GM18861 (cell line): ENCODE results near the gene PIKFYVE.
"Not testable (repeated sequence)": the region's sequence is repeated elsewhere in the genome, so short reads cannot be mapped to it uniquely, and the experiment has no call there.

Experiments used
- ATAC-seq: cut with Tn5 transposase; IDR thresholded peaks from one replicate; pipeline ENCODE4 v1.9.1; 2021; ENCODE audit not compliant: unreplicated experiment

PIKFYVE gene

GRCh38 chr2:208358758-208359631 is 92.9 kb downstream of the PIKFYVE start:
- no peak for ATAC-seq

- no peak for ATAC-seq
Observed at GRCh38 chr2:208359632-208359986, 93.6 kb downstream of the PIKFYVE start.

- no peak for ATAC-seq
Observed at GRCh38 chr2:208360259-208361076, 94.4 kb downstream of the PIKFYVE start.

GRCh38 chr2:208361077-208361441 is 95.0 kb downstream of the PIKFYVE start:
- no peak for ATAC-seq

- peak; percentile 76 for ATAC-seq
Observed at GRCh38 chr2:208363485-208363884, 97.4 kb downstream of the PIKFYVE start.

- ATAC-seq: peak; percentile 34
Observed at GRCh38 chr2:208366215-208367127, 100.4 kb downstream of the PIKFYVE start.

- ATAC-seq: no peak
Observed at GRCh38 chr2:208369091-208369490, 103.0 kb downstream of the PIKFYVE start.

- no peak for ATAC-seq
Observed at GRCh38 chr2:208370881-208371633, 105.0 kb downstream of the PIKFYVE start.

- no peak for ATAC-seq
Observed at GRCh38 chr2:208371634-208371935, 105.5 kb downstream of the PIKFYVE start.

- ATAC-seq: peak; percentile 71
Observed at GRCh38 chr2:208373460-208374089, 107.5 kb downstream of the PIKFYVE start.

- no peak for ATAC-seq
Observed at GRCh38 chr2:208375491-208376068, 109.5 kb downstream of the PIKFYVE start.

- ATAC-seq: not testable (repeated sequence)
Observed at GRCh38 chr2:208377344-208377860, 111.3 kb downstream of the PIKFYVE start.

GRCh38 chr2:208379192-208379591 is 113.1 kb downstream of the PIKFYVE start:
- no peak for ATAC-seq

GRCh38 chr2:208384637-208385036 is 118.6 kb downstream of the PIKFYVE start:
- no peak for ATAC-seq

GRCh38 chr2:208386541-208386940 is 120.5 kb downstream of the PIKFYVE start:
- no peak for ATAC-seq

- no peak for ATAC-seq
Observed at GRCh38 chr2:208389940-208390339, 123.9 kb downstream of the PIKFYVE start.

- ATAC-seq: no peak
Observed at GRCh38 chr2:208392300-208392699, 126.2 kb downstream of the PIKFYVE start.

- not testable (repeated sequence) for ATAC-seq
Observed at GRCh38 chr2:208396796-208397195, 130.7 kb downstream of the PIKFYVE start.

- ATAC-seq: no peak
Observed at GRCh38 chr2:208399201-208399600, 133.1 kb downstream of the PIKFYVE start.
